ENCODE results near the gene RHOV.

DNA sequence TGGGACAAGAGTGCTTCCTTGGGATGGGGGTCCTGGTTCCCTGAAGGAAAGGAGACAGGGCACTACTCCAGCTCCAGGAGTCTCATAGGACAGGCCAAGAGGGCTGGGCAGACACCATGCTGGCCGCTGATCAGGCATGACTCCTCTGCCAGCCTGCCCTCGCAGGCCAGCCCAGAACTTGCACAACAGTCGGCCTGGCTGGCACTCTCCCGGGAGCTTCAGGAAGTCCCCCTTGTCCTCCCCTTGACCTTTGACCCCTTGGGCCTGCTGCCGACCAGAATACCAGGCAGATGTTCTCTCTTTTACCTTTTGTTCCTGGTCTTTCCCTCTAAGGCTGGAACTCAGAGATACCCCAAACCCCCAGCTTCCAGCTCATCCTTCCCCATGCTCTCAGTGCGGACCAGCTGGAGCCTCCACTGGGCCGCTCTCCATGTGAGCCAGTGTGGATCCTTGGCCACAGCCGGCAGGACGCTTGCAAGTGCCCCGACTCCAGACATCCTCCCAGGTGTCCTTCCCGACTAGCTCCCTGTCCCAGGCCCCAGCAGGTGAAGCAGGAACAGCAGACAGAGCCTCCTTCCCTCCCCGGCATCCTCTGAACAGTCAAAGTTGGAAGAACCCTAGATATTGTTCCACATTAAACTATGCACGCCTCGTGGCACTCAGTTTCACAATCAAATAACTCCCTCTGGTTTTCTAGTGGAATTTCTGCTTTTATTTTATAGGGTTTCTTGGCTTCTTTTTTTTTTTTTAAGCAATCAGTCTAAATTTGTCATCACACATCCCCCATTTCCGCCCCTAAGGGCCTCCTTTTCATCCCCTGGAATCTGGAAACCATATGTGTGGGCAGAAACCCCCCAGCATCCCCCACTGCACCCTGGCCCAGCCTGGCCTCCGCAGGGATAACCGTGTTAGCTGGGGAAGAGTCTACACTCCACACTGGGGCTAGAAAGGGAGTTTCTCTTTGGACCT is 35.9 kb upstream of the RHOV start:
- TF ChIP-seq, protein P1, sequence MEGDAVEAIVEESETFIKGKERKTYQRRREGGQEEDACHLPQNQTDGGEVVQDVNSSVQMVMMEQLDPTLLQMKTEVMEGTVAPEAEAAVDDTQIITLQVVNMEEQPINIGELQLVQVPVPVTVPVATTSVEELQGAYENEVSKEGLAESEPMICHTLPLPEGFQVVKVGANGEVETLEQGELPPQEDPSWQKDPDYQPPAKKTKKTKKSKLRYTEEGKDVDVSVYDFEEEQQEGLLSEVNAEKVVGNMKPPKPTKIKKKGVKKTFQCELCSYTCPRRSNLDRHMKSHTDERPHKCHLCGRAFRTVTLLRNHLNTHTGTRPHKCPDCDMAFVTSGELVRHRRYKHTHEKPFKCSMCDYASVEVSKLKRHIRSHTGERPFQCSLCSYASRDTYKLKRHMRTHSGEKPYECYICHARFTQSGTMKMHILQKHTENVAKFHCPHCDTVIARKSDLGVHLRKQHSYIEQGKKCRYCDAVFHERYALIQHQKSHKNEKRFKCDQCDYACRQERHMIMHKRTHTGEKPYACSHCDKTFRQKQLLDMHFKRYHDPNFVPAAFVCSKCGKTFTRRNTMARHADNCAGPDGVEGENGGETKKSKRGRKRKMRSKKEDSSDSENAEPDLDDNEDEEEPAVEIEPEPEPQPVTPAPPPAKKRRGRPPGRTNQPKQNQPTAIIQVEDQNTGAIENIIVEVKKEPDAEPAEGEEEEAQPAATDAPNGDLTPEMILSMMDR (IDR thresholded peaks at IDR 0.05) = no peak
- no peak for TF ChIP-seq EP300 (IDR thresholded peaks at IDR 0.05)

Data from tibial nerve (tissue), 4 donors.